HG03354 (cell line): ENCODE data around the gene LEFTY2.
A peak's percentile ranks its signal among the peaks of the same experiment; 100 is the strongest.
"Not testable (repeated sequence)": the region's sequence is repeated elsewhere in the genome, so short reads cannot be mapped to it uniquely, and the experiment has no call there.

Experiments
- ATAC-seq: cut with Tn5 transposase; IDR thresholded peaks from one replicate; pipeline ENCODE4 v1.9.1; 2021; ENCODE audit warnings: mild to moderate bottlenecking; ENCODE audit not compliant: unreplicated experiment, poor library complexity, severe bottlenecking

The LEFTY2 gene

GRCh38 chr1:225941187-225941941 is at the start of gene LEFTY2:
Gene LEFTY2, minus strand, starts transcription at chr1:225941220. Its CDS starts 80 bp downstream, at chr1:225941140.
- ATAC-seq: no peak

GRCh38 chr1:225987491-225988316 is 46.7 kb upstream of the LEFTY2 start:
- no peak for ATAC-seq

GRCh38 chr1:225981714-225982113 is 40.7 kb upstream of the LEFTY2 start:
- ATAC-seq: no peak

- no peak for ATAC-seq
These were observed 39.2 kb upstream of the LEFTY2 start for GRCh38 chr1:225980005-225980836.

- ATAC-seq: no peak
These were observed 38.4 kb upstream of the LEFTY2 start for GRCh38 chr1:225979421-225979820.

GRCh38 chr1:225977937-225978748 is 37.1 kb upstream of the LEFTY2 start:
- peak; percentile 71 for ATAC-seq

- not testable (repeated sequence) for ATAC-seq
These were observed 34.1 kb upstream of the LEFTY2 start for GRCh38 chr1:225975146-225975545.

GRCh38 chr1:225974454-225974853 is 33.4 kb upstream of the LEFTY2 start:
- no peak for ATAC-seq

- ATAC-seq: no peak
These were observed 32.1 kb upstream of the LEFTY2 start for GRCh38 chr1:225973158-225973557.

- no peak for ATAC-seq
These were observed 31.5 kb upstream of the LEFTY2 start for GRCh38 chr1:225972344-225973152.

- ATAC-seq: not testable (repeated sequence)
These were observed 29.7 kb upstream of the LEFTY2 start for GRCh38 chr1:225970592-225971157.

- ATAC-seq: not testable (repeated sequence)
These were observed 28.7 kb upstream of the LEFTY2 start for GRCh38 chr1:225969751-225970150.

- no peak for ATAC-seq
These were observed 24.2 kb upstream of the LEFTY2 start for GRCh38 chr1:225965231-225965630.

- no peak for ATAC-seq
These were observed 22.9 kb upstream of the LEFTY2 start for GRCh38 chr1:225963735-225964530.

- peak; percentile 79 for ATAC-seq
These were observed 21.5 kb upstream of the LEFTY2 start for GRCh38 chr1:225962440-225962975.

- no peak for ATAC-seq
These were observed 20.8 kb upstream of the LEFTY2 start for GRCh38 chr1:225961659-225962439.
